IPS DF 4.7 (cell line): ENCODE data around the gene COL6A2.

ENCODE experiments used
- DNase-seq: peaks from one replicate; pipeline ENCODE4 v3.0.0-alpha.2; 2013; ENCODE audit warnings: low spot score; ENCODE audit errors: extremely low read depth

Gene COL6A2

DNA sequence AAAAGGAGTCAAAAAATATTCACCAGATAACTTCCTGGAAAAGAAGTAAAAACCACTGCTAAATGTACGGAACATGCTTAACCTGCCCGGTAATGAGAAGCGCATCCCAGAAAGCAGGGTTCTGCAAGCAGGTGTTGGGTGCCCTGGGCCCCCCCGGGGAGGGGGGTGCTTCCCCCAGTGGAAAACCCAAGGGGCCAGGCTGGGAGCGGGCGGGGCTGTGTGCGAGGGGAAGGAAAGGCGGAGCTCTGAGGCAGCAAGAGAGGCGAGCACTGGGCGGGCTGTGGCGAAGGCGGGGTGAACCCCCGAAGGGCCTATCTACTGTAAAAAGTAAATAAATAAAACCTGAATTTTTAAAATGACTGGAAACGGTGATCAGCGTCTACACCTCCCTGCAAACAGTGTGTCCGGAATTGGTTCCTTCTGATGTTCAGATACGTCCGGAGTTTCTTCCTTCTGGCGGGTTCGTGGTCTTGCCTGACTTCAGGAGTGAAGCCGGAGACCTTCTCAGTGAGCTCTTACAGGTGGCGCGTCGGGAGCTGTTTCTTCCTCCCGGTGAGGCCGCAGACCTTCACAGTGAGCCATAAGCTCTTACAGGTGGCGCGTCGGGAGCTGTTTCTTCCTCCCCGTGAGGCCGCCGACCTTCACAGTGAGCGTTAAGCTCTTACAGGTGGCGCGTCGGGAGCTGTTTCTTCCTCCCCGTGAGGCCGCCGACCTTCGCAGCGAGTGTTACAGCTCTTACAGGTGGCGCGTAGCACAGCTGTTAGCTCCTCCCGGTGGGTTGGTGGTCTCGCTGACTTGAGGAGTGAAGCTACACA lies 44.1 kb downstream of the COL6A2 start:
- DNase-seq = no peak

GRCh38 chr21:46142582-46143473 lies 44.9 kb downstream of the COL6A2 start:
- no peak for DNase-seq

DNA sequence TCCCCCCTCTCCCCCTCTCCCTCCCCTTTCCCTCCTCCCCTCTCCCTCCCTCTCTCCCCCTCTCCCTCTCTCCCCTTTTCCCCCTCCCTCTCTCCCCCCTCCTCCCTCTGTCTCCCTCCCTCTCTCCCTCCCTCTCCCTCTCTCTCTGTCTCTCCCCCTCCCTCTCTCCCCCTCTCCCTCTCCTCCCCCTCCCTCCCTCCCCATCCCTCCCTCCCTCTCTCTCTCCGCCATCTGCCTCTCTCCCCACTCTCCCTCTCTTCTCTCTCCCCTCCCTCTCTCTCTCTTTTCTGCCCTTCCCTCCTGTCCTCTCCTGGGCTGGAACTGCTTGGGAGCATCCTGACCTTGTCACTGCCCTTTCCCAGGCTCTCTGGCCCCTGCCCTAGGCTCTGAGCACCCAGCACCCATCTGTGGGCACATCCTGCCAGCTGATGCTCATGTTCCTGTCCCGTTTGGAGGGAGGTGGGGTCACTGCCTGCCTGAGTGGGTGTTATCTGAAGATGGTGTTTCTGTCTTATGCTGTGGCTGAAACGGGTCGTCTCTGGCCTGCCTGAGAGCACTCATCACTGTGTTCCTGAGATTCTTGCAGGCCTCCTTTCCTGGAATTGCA lies 46.7 kb downstream of the COL6A2 start:
- DNase-seq = no peak

GRCh38 chr21:46145159-46145839 lies 47.4 kb downstream of the COL6A2 start:
- no peak for DNase-seq

GRCh38 chr21:46145840-46146691 lies 48.2 kb downstream of the COL6A2 start:
- DNase-seq = no peak

DNA sequence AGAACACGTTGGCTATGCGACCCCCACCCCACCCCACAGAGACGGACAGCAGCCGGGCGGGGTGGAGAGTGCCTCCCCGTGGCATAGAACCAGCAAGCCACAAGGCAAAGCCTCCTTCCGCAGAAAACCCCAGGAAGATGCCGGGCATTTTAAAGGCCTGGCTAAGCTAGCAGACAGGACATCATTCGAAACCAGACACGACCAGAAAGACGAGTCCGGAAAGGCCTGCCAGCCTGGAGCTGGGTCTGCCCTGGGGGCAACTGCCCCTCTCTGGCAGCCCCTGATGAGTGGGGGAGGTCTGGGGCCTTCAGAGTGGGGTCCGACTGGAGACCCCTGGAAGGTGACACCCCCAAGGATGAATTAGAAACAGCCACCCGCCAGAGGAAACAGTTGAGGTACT lies 48.9 kb downstream of the COL6A2 start:
- DNase-seq = no peak

- DNase-seq = peak; percentile 36
Observed at GRCh38 chr21:46147429-46147828, 49.5 kb downstream of the COL6A2 start.

- no peak for DNase-seq
Observed at GRCh38 chr21:46148106-46148505, 50.2 kb downstream of the COL6A2 start.

DNA sequence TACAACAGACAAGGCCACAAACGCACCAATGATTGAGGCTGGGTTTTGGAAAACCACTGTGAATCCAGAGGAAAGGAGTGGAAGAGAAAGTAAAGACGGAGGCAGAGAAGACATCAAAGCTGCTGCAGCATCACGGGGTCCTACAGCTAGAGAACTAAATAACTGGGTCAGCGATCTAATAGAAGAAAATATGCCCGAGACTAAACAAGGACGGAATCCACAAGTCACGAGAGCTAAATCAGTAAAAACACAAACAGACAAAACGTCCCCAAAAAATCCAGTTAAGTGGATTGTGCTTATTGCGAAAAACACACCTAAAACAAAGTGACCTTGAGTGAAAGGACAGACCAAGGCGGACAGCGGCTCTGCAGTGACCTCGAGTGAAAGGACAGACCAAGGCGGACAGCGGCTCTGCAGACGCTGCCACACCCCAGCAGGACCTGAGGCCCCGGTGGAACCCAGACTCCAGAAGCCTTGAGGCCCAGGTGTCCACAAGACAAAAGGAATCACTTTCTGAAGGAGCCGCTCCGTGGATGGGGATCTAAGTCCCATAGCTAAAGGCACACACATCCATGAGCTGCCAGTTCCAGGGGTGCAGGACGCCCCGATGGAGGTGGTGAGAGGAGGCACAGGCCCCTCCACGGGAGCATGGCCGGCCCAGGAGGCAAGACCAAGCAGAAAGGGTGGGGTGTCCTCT lies 51.4 kb downstream of the COL6A2 start:
- DNase-seq = no peak

DNA sequence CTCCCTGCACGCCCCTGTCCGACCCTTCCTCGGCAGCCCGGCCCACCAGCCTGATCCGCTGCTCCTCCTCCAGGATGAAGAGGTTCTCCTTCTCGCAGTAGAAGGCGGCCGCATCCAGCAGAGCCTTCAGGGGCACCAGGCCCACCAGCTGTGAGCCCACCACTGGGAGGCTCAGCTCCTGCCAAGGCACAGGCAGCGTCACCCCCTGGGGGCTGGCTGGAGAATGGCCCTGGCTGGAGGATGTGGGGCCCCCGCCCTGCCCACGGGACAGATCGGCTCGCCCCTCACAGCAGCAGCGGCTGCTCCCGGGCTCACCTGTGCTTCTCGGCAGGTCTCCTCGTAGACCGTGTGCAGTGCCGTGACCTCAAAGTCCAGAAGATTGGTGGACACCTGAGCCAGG lies 52.2 kb downstream of the COL6A2 start:
- DNase-seq = no peak

GRCh38 chr21:46150491-46151121 lies 52.7 kb downstream of the COL6A2 start:
- DNase-seq = no peak

DNA sequence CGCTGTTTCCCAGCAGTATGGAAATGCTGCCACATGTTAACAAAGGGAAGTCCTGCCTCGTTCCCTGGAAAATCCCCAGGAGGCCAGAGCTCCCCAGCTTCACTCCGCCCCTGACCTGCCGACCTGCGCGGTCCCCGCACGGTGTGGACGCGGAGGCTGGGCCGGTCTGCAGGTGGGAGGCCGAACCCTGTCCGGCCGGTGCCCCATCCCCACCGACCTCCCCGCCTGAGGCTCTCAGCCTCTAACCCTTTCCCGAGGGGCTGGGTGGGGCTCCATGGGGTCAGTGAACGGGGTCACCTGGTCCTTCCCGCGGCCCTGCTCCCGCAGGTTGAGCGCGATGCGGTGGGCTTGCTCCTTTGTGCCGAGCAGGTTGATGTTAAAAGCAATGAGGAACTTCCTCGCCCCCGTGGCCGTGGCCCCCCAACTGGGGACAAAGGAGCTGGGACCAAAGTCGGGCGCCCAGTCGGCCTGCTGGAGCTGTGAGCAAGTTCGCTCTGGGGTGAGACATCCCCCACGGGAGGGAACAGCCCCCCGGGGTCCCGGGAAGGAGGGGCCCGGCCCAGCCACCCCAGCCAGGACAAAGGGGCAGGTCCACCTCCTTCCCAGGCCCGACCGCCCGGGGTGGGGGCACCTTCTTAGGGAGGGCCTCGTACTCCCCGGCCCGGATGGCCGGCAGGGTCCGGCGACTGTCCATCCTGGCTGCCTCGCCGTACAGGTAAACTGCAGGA lies 53.5 kb downstream of the COL6A2 start:
- DNase-seq = no peak

DNA sequence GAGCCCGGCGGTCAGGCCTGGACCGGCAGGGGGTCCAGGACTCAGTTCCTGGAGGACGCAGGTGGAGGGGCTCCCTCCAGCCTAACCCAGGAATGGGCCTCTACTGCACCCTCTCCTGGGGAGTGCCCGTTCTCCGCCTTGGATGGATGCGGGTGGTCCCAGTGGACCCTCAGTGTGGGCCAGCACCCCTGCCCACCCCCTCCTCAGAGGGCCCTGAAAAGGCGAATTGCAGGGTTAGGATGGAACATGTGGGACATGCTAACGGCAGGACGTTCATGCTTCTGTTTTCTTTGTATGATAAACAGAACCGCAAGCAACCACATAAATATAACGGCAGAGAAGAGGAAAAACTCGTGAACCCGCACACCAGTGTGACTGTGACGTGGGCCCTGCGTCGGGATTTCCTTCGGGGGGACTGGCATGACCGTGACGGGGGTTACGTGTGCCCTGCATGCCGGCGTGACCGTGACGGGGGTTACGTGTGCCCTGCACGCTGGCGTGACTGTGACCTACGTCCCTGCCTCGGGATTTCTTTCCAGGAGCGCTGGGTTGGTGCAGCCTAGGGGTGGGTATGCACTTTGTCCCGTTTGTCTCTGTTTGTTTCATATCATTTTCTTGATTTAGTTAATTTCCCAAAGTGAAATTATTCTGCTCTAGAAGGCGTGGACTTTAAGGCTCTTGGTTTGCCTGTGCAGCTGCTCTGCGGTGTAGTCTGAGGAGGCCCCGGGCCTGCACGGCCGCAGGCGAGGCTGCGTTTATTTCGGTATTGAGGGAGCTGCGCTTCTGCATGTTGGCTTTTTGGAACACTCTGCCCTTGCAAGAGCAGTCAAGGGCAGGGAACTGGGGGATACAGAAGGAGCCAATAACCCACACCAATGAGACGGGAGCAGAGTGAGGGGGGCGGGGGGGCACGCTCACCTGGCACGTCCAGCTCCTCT lies 54.3 kb downstream of the COL6A2 start:
- no peak for DNase-seq

- no peak for DNase-seq
Observed at GRCh38 chr21:46152927-46153246, 55.0 kb downstream of the COL6A2 start.

DNA sequence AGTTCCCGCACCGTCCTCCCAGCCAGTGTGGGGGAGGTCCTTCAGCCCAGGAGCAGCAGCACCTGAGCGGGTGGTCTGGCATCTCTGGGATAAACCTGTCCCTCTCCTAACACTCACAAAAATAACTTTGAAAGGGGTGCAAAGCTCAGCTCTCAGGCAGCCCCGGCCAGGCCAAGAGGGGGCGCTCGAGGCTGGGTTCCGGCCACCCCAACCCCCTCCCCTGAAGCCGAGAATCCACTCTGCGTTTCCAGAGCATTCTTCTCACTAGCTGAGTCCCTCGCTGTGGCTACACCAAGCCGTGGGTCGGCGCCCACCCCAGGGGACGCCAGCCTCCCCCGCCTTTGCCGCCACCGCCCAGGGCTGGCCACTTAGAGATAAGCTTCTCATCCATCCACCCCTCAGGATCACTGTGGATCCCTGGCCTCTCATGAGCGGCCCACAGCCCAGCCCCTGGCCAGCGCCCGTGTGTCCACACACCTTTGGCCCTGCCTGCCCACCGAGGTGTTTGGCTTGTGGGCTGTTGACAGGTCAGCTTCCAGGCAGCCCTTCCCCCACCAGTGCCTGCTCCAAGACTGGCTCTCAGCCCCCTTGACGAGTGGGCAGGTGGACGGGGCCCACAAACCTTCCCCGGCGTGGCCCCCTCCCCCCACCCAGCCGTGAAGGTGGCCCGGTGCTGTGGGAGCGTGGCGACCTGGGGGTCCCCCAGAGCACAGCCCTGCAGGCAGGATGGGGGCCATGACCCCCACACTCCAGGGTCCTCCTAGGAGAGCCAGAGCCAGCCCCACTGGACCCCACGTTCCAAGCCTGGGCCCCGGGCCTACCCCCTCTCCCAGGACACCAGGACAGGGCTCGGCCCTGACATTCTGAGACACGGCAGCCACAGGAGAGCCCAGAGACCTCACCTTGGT lies 55.6 kb downstream of the COL6A2 start:
- DNase-seq = peak; percentile 22

GRCh38 chr21:46154155-46154954 lies 56.4 kb downstream of the COL6A2 start:
- no peak for DNase-seq
